T-helper 22 cell (primary cell): ENCODE results near the gene HIC2.
"Not testable (repeated sequence)": the region's sequence is repeated elsewhere in the genome, so short reads cannot be mapped to it uniquely, and the experiment has no call there.

Experiments used
- DNase-seq: peaks from one replicate; pipeline ENCODE4 v3.0.0-alpha.2; 2020; ENCODE audit warnings: low read depth

HIC2 gene

GRCh38 chr22:21417227-21417746 is at the start of gene HIC2:
TSS of gene HIC2 (plus strand) at chr22:21417371. CDS start at chr22:21442832, 25,461 bp downstream.
- DNase-seq, result peak; percentile 0

DNA sequence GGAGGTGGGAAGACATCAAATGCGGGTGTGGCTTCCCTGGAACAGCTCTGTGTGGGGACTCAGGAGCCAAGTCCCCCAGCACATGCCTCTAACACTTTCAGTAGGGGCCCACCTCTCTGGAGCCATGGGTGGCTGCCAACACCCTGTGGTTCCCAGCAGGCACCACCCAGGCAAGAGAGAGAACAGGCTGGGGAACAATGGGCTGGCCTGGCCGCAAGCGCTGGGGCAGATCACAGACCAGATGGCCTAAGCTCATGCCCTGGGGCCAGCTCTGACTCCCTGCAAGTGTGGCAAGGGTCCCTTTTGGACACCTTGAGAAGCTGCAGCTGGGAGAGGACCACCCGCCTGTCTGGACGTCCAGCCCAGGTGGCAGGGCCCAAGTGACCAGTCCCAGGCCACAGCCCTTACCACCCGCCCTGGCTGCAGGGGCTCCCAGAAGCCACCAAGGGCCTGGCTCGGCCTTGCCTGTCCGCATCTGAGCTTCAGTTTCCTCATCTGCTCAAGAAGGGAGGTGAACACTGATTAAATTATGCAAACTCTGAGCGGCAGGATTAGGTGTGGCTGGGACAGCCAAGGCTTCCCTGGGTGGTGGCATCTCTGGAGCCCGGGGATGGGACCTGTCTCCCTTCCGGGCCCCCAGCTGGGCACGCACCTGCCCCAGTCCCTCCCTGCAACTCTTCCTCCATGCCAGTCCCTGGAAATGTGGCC is 48.4 kb upstream of the HIC2 start:
- not testable (repeated sequence) for DNase-seq

DNA sequence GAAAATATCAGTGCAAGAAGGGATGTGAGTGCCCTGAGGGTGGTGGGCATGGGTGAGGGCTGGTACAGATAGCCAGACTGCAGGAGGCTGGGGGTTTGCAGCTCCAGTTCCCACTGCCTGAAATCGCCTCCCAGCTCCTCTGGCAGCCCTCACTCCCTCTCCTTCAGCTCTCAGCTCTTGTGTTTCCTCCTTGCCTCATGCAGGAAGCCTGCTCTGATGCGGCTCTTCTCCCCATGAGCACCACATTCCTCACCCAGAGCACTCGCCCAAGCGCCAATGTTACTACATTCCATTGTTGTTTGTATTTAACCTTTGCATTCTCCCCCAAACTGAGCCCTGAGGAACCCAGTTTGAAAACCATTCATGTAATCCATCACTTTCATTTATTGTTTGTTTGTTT is 41.3 kb upstream of the HIC2 start:
- DNase-seq, result not testable (repeated sequence)

DNA sequence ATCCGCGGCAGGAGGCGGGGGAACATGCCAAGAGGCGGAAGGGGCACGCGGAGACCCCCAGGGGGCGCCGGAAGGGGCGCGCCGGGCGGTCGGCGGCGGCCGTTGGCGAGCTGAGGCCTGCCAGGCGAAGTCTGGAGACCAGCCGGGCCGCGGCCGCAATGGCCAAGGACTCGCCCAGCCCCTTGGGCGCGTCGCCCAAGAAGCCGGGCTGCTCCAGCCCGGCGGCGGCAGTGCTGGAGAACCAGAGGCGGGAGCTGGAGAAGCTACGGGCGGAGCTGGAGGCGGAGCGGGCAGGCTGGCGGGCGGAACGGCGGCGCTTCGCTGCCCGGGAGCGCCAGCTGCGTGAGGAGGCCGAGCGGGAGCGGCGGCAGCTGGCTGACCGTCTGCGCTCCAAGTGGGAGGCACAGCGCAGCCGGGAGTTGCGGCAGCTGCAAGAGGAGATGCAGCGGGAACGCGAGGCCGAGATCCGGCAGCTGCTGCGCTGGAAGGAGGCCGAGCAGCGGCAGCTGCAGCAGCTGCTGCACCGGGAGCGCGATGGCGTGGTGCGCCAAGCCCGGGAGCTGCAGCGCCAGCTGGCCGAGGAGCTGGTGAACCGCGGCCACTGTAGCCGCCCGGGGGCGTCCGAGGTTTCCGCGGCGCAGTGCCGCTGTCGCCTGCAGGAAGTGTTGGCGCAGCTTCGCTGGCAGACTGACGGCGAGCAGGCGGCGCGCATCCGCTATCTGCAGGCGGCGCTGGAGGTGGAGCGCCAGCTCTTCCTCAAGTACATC is 33.3 kb upstream of the HIC2 start, which contains the start of gene RIMBP3B:
TSS of gene RIMBP3B (plus strand) at position 51 of the 767 bp plus-strand sequence. CDS start at position 159, 108 bp downstream.
- not testable (repeated sequence) for DNase-seq

DNA sequence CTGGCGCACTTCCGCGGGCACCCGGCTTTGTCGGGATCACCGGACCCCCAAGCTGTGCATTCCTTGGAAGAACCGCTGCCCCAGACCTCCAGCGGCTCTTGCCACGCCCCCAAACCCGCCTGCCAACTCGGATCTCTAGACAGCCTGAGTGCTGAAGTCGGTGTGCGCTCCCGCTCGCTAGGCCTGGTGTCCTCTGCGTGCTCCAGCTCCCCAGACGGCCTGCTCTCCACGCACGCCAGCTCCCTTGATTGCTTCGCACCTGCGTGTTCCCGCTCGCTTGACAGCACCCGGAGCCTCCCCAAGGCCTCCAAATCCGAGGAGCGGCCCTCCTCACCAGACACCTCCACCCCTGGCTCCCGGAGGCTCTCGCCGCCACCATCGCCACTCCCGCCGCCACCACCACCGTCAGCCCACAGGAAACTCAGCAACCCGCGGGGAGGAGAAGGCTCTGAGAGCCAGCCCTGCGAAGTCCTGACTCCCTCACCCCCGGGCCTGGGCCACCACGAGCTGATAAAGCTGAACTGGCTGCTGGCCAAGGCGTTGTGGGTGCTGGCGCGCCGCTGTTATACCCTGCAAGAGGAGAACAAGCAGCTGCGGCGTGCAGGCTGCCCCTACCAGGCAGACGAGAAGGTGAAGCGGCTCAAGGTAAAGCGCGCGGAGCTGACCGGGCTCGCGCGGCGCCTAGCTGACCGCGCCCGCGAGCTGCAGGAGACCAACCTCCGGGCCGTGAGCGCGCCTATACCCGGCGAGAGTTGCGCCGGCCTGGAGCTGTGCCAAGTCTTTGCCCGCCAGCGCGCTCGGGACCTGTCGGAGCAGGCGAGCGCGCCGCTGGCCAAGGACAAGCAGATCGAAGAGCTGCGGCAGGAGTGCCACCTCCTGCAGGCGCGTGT is 32.5 kb upstream of the HIC2 start:
- DNase-seq, result not testable (repeated sequence)

DNA sequence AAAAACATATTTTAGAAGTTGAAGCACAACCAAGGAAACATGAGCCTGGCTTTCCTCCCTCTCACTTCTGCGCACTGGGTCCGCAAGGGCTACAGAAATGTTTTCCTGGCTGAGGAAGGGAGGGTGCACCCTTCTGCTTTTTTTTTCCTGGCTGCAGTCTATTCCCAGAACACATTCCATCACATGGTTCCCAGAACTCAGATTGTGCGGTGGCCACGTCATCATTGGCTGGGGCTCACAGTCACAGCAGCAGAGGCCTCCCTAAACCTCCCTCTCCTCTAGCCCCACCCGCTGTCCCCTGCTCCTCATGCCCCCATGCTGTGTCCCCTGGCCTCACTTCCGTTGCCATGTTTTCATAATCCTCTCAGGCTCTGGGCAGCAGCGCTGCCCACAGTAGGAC is 27.7 kb upstream of the HIC2 start:
- not testable (repeated sequence) for DNase-seq

DNA sequence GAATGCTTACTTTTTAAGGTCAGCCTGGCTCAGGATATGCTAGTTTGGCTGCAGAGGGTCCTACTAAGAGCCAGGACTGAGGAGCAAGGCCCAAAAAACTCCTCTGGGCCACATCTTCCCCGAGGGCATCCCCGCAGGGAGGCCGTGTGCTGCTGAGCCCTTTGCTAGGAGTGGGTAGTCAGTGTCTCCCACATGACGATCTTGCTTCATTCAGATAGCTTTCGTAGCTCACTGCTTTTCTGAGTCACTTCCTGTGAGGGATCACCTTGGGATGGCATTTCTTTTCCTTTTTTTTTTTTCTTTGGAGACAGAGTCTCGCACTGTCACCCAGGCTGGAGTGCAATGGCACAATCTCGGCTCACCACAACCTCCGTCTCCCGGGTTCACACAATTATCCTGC is 27.2 kb upstream of the HIC2 start:
- not testable (repeated sequence) for DNase-seq

DNA sequence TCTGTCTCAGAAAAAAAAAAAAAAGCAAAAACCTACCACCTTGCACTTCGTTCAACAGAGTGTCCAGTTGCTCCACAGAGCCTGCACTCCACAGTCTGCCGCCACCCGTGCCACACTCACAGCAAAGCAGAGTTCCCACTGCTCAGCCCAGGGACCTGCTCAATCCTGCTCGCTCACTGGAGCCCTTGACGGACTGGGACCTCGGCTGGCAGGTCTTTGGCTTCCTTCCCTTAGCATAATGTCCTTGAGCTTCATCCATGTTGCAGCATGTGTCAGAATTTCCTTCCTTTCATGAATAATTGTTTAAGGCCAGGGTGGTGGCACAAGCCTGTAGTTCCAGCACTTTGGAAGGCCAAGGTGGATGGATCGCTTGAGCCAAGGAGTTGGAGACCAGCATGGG is 22.6 kb upstream of the HIC2 start:
- not testable (repeated sequence) for DNase-seq

DNA sequence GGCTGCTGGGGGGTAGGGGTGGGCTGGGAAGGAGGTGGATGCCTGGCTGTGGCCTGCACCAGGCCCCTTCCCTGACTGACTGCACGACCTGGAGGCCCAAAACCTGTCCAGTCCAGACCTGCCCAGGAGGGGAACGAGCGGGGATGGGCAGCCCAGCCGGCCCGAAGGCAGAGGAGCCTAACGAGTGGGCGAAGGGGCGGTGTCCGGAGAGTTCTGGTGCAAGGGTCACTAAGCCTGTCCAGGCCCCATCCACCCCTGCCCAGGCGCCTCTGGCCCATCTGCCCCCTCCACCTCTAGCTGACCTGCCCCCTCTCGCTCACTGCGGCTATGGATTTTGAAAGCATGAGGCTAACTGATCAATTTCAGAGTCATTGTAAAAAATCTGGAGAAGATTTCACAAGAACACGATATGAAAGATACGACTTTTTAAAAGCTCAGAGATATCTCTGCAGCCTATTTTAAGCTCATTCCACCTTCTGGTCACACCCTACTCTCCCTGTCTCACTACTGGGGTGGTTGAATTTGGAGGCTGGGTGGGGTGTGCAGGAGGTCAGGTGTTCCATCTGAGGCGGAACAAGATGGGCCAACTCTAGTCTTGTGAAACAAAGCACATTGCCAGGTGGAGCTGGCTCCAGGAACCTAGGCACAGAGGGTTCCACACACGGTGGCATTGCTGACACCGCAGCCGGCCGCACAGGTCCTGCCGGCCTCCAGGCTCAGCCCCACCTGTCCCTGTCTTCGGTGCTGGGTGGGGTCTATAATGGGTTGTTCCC is 15.8 kb upstream of the HIC2 start:
- DNase-seq, result not testable (repeated sequence)

DNA sequence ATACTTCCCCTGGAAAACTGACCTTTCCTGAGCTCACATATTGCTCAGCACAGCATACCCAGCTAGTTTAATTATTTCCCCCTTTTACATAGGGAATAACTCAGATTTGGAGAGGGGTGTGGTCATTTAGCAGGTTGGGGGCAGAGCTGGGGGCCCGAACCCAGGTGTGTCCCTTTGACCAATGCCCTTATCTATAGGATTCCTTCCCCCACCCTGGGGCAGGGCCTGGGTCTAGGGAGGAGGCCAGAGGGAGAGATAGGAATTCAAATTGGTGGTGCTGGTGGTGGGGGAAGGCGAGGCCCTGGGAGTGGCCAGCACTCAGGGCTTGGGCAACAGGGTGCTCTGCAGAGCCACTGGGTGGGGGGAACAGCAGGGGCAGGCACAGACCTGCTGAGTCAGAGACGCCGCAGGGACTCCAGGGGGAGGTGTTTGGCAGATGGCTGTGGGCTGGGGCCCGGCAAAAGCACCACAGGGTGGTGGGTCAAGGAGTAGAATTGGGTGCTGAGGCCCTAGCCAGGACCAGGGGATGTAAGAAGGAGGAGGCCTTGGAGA is 14.3 kb upstream of the HIC2 start:
- DNase-seq, result not testable (repeated sequence)

DNA sequence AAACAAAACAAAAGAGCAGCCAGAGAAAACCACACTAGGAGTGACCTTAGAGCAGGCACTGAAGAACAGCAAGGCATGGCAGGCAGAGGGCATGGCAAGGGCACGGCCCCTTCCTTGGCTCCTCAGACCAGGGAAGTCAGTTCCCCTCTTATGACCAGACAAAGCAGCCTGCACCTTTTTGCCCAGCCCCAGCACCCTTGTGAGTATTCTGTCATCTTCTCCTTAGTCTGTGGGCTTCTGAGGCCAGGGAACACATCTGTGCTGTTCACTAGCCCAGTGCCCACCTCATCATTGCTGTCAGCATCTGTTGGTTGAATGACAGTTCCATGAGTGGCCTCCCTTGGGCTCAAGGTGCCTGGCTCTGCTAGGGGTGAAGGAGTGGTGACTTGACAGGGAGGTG is 10.0 kb upstream of the HIC2 start:
- DNase-seq, result not testable (repeated sequence)

- DNase-seq, result not testable (repeated sequence)
Observed at GRCh38 chr22:21407792-21408191, 9.4 kb upstream of the HIC2 start.

DNA sequence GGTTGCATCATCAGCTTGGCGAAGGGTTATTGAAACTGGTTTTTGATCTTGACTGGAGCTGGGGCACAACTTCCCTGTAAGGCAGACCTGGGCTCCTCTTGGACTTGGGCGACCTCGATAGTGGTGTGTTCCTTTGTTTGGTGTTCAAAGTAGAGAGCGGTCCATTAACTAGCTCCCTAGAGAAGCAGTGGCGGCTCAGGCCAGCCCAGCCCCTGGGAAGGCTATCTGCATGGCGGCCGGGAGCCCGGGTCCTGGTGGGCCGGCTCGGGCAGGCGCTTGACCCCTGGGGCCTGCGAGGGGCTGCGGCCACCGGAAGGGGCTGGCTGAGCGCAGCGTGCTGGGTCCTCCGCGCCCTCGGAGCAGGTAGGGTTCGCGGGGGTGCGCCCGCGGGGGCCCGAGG is 796 bp upstream of the HIC2 start:
- DNase-seq, result not testable (repeated sequence)

DNA sequence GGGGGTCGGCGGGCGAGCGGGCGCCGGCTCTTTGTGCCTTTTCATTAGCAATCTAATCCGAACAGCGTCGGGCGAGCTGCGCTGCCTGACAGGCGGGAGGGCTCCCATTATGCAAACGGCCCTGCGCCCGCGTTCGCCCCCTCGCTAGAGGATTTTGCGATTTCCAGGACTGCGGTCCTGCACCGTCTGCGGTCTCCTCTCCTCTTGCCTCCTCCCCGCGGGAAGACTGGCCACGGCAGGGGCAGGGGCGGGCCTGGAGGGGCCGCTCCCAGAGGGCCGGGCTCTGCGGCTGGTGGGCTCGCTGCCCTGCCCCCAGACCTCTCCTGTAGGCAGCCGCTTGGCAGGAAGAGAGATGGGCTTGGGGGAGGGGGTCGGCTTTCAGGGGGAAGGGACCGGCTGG is 682 bp downstream of the HIC2 start:
- DNase-seq, result peak; percentile 0

- DNase-seq, result not testable (repeated sequence)
Observed at GRCh38 chr22:21418974-21419638, 1.9 kb downstream of the HIC2 start.

DNA sequence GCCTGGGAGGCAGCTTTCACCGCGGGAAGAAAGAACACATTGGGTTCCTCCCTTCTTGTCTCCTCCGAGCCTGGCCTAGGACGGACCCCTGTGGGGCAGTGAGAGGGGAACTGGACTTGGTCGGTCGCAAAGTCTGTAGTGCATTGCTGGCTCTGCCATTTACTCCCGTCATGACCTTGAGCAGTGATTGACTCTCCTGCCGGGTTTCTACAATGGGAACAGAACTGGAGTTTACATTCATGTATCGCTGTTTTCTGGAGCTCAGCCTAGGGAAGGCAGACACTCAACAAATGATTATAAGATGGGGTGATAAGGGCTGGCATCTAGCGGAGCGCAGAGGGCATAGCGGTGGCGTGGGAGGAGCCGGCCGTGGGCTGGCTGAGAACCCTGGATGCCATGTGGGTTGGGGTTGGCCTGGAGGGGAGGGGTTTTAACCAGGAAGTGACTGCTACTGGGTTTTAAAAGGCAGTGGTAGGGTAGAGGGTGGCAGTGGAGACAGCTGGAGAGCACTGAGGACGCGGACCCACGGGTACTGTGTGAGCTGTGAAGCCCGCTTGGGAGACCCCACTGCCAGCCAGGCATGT is 3.1 kb downstream of the HIC2 start:
- DNase-seq, result not testable (repeated sequence)

DNA sequence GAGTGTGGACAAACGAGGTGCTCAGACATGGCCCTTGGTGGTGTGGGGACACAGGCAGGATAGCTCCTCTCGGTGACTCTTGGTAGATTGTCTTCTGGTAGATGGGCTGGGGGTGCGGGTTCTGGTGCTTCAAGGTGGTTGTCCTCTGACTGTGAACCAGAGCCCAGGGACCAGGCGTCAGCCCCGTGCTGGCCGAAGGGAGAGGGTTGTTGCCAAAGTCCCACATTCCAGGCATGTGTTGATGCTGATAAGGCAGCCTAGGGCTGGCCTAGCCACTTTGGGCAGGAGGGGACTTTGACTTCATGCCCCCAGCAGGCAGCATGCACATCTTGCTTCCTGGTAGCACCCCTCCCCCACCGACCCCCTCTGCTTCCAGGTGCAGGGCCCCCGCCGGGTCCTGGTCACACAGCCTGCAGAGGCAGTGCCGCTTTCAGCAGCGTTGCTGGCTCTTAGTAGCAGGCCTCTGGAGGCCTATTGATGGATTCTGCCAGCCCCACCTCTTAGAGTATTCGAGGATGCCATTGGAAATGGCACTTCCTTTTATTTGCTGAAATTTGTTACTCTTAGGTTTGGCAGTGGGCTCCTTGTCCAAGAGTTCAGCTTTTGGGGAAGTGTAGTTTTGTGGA is 7.0 kb downstream of the HIC2 start:
- DNase-seq, result not testable (repeated sequence)

DNA sequence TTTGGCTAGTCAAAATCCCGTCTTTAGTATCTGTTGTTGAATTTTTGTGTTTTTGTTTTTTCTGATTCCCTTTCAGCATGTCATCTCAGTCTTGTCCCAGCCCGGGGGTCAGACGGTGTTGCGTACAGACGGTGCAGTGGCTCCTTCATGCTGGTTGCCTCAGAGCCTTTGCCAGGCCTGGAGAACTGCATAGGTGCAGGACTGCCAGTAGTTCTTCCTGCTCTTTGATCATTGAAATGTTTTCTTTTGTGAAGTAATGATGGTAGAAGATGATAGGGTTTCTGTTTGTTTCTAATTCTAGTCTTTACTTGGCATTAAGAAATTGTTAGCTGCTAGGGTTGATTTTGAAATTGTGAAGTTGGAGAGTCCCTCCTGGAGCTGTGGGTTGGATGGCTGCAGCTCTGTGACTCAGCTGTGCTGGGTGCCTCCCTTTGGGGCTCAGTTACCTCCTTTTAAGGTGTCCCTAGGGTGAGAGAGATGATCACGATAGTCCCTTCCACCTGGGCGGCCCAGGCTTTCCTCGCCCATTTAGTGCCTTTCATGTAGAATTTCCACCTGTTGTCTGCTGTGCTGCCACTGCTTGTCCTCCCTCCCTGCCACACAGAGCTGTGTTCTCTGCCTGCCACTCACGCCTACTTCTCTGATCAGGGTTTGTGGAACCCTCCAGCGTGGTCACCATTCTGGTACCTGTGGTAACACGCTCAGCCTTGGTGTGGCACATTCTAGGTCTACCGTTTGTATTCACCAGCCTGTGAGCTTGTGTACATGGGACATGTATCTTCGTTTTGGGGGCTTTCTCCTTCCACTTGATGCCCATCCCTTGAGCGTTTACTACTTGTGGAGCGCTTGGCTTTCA is 17.4 kb downstream of the HIC2 start:
- DNase-seq, result not testable (repeated sequence)
